Central memory CD8-positive, alpha-beta T cell (primary cell): ENCODE results near the gene SLC44A4.
A peak's percentile ranks its signal among the peaks of the same experiment; 100 is the strongest.
"Not testable (repeated sequence)": the region's sequence is repeated elsewhere in the genome, so short reads cannot be mapped to it uniquely, and the experiment has no call there.

Experiments used
- ATAC-seq: fragments of 150-1000 bp; cut with Tn5 transposase; replicated peaks from 2 replicates; pipeline ENCODE4 v1.10.0; 2022; ENCODE audit warnings: mild to moderate bottlenecking, moderate FRiP score, moderate number of reproducible peaks; ENCODE audit not compliant: poor library complexity, severe bottlenecking; ENCODE audit errors: extremely low read depth
- DNase-seq, 2 donors: peaks; one replicate each; pipeline ENCODE4 v3.0.0; 2021; ENCODE audit warnings: low spot score in 2 of 2
- H3K27ac Mint-ChIP-seq: one replicate; pipeline ENCODE4 v1.8.0; 2022; ENCODE audit warnings: low read depth, mild to moderate bottlenecking, moderate library complexity, mixed read lengths
- H3K27me3 Mint-ChIP-seq: one replicate; pipeline ENCODE4 v1.8.0; 2022; ENCODE audit warnings: mixed read lengths
- H3K36me3 Mint-ChIP-seq: one replicate; pipeline ENCODE4 v1.8.0; 2022; ENCODE audit warnings: mild to moderate bottlenecking, moderate library complexity, mixed read lengths; ENCODE audit not compliant: insufficient read depth
- H3K4me1 Mint-ChIP-seq: one replicate; pipeline ENCODE4 v1.8.0; 2022; ENCODE audit warnings: mixed read lengths
- H3K4me3 Mint-ChIP-seq: one replicate; pipeline ENCODE4 v1.8.0; 2022; ENCODE audit warnings: mild to moderate bottlenecking, moderate library complexity, mixed read lengths
- H3K9me3 Mint-ChIP-seq: one replicate; pipeline ENCODE4 v1.8.0; 2022; ENCODE audit warnings: mixed read lengths

Gene SLC44A4

GRCh38 chr6:31858707-31859106 lies 20.1 kb downstream of the SLC44A4 start:
- Mint-ChIP-seq H3K4me1 (peaks cover 24% of the 10 kb centered on the region), H3K27me3 (no peaks in the 10 kb centered on the region), H3K36me3 (peaks cover 37% of the 10 kb centered on the region), H3K9me3 (no peaks in the 10 kb centered on the region), H3K27ac (no peak overlapping the region), H3K4me3 (no peak overlapping the region)
- no peak for ATAC-seq
- no peak for DNase-seq

- Mint-ChIP-seq H3K36me3 (peaks cover 28% of the 10 kb centered on the region), H3K27ac (peak overlapping the region; percentile 44), H3K4me1 (peaks cover 17% of the 10 kb centered on the region)
- DNase-seq, H3K27me3 Mint-ChIP-seq, H3K9me3 Mint-ChIP-seq, H3K4me3 Mint-ChIP-seq, ATAC-seq: not testable (repeated sequence)
Measured at GRCh38 chr6:31857774-31858173, 21.0 kb downstream of the SLC44A4 start.

GRCh38 chr6:31851980-31852718 lies 26.6 kb downstream of the SLC44A4 start:
- H3K9me3 Mint-ChIP-seq, H3K27me3 Mint-ChIP-seq, H3K4me1 Mint-ChIP-seq, H3K4me3 Mint-ChIP-seq, DNase-seq, ATAC-seq: not testable (repeated sequence)
- H3K36me3 Mint-ChIP-seq: peaks cover 10% of the 10 kb centered on the region
- peak overlapping the region; percentile 46 for H3K27ac Mint-ChIP-seq

- no peaks in the 10 kb centered on the region for H3K9me3 Mint-ChIP-seq
- H3K27me3 Mint-ChIP-seq: no peaks in the 10 kb centered on the region
- H3K4me1 Mint-ChIP-seq: no peaks in the 10 kb centered on the region
- peak overlapping the region; percentile 46 for H3K27ac Mint-ChIP-seq
- ATAC-seq (no peak), DNase-seq (no peak)
- H3K36me3 Mint-ChIP-seq: peaks cover 7% of the 10 kb centered on the region
- no peak overlapping the region for H3K4me3 Mint-ChIP-seq
Measured at GRCh38 chr6:31851485-31851832, 27.3 kb downstream of the SLC44A4 start.

- Mint-ChIP-seq H3K36me3 (peaks cover 7% of the 10 kb centered on the region), H3K27me3 (no peaks in the 10 kb centered on the region), H3K27ac (peak overlapping the region; percentile 46), H3K9me3 (no peaks in the 10 kb centered on the region), H3K4me3 (no peak overlapping the region), H3K4me1 (no peaks in the 10 kb centered on the region)
- no peak for DNase-seq
- no peak for ATAC-seq
Measured at GRCh38 chr6:31850765-31851484, 27.9 kb downstream of the SLC44A4 start.

GRCh38 chr6:31847276-31847978 lies 31.4 kb downstream of the SLC44A4 start:
- no peaks in the 10 kb centered on the region for H3K9me3 Mint-ChIP-seq
- H3K4me1 Mint-ChIP-seq: no peaks in the 10 kb centered on the region
- H3K27me3 Mint-ChIP-seq: no peaks in the 10 kb centered on the region
- ATAC-seq (no peak), DNase-seq (no peak)
- H3K36me3 Mint-ChIP-seq: peaks cover 10% of the 10 kb centered on the region
- H3K4me3 Mint-ChIP-seq: no peak overlapping the region
- no peak overlapping the region for H3K27ac Mint-ChIP-seq

GRCh38 chr6:31844507-31844906 lies 34.3 kb downstream of the SLC44A4 start:
- H3K4me3 Mint-ChIP-seq: no peak overlapping the region
- ATAC-seq: no peak
- peaks cover 26% of the 10 kb centered on the region for H3K36me3 Mint-ChIP-seq
- no peak for DNase-seq
- no peak overlapping the region for H3K27ac Mint-ChIP-seq
- H3K4me1 Mint-ChIP-seq: no peaks in the 10 kb centered on the region
- no peaks in the 10 kb centered on the region for H3K9me3 Mint-ChIP-seq
- H3K27me3 Mint-ChIP-seq: no peaks in the 10 kb centered on the region

- Mint-ChIP-seq H3K36me3 (peaks cover 51% of the 10 kb centered on the region), H3K9me3 (no peaks in the 10 kb centered on the region), H3K27me3 (no peaks in the 10 kb centered on the region), H3K4me1 (peaks cover 14% of the 10 kb centered on the region), H3K27ac (no peak overlapping the region), H3K4me3 (no peak overlapping the region)
- DNase-seq: no peak
- ATAC-seq: no peak
Measured at GRCh38 chr6:31842053-31842452, 36.7 kb downstream of the SLC44A4 start.

- Mint-ChIP-seq H3K4me1 (peaks cover 35% of the 10 kb centered on the region), H3K36me3 (peaks cover 64% of the 10 kb centered on the region)
- not testable (repeated sequence) for H3K4me3 Mint-ChIP-seq, DNase-seq, H3K27me3 Mint-ChIP-seq, H3K27ac Mint-ChIP-seq, ATAC-seq, H3K9me3 Mint-ChIP-seq
Measured at GRCh38 chr6:31839779-31840126, 39.0 kb downstream of the SLC44A4 start.

- DNase-seq (no peak), ATAC-seq (no peak)
- H3K36me3 Mint-ChIP-seq: peaks cover 70% of the 10 kb centered on the region
- peaks cover 38% of the 10 kb centered on the region for H3K4me1 Mint-ChIP-seq
- H3K27me3 Mint-ChIP-seq: no peaks in the 10 kb centered on the region
- H3K27ac Mint-ChIP-seq: peak overlapping the region; percentile 99
- H3K9me3 Mint-ChIP-seq: no peaks in the 10 kb centered on the region
- H3K4me3 Mint-ChIP-seq: peak overlapping the region; percentile 29
Measured at GRCh38 chr6:31838968-31839367, 39.8 kb downstream of the SLC44A4 start.

- H3K9me3 Mint-ChIP-seq, DNase-seq, ATAC-seq, H3K27me3 Mint-ChIP-seq: not testable (repeated sequence)
- peaks cover 70% of the 10 kb centered on the region for H3K36me3 Mint-ChIP-seq
- H3K4me3 Mint-ChIP-seq: peak overlapping the region; percentile 91
- peaks cover 38% of the 10 kb centered on the region for H3K4me1 Mint-ChIP-seq
- peak overlapping the region; percentile 99 for H3K27ac Mint-ChIP-seq
Measured at GRCh38 chr6:31838114-31838553, 40.7 kb downstream of the SLC44A4 start.

GRCh38 chr6:31837369-31838113 lies 41.3 kb downstream of the SLC44A4 start:
- H3K4me3 Mint-ChIP-seq: peak overlapping the region; percentile 91
- H3K36me3 Mint-ChIP-seq: peaks cover 68% of the 10 kb centered on the region
- H3K4me1 Mint-ChIP-seq: peaks cover 38% of the 10 kb centered on the region
- peak overlapping the region; percentile 99 for H3K27ac Mint-ChIP-seq
- ATAC-seq (no peak), DNase-seq (no peak)
- H3K27me3 Mint-ChIP-seq: no peaks in the 10 kb centered on the region
- no peaks in the 10 kb centered on the region for H3K9me3 Mint-ChIP-seq
